ENCODE data around the gene STX8.
A peak's percentile ranks its signal among the peaks of the same experiment; 100 is the strongest.

STX8 gene

DNA sequence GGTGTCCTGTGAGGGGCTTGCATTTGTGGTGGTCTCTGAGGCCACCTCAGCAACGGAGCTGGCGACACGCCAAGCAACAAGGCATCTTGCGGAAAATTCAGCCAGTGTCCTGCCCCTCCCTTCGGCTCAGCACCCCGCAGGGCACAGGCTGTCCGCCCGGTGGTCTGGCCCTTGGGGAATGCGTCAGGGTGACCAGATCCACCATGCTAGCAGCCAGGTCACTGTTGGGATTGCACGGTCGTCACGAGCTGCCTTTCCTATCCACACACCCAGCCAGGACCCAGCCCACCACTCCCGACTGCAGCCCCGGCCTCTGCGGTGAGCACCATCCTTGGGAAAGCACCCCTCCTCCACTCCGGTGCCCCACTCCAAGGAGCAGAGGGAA is 333.1 kb downstream of the STX8 start:
- no peak for DNase-seq

DNA sequence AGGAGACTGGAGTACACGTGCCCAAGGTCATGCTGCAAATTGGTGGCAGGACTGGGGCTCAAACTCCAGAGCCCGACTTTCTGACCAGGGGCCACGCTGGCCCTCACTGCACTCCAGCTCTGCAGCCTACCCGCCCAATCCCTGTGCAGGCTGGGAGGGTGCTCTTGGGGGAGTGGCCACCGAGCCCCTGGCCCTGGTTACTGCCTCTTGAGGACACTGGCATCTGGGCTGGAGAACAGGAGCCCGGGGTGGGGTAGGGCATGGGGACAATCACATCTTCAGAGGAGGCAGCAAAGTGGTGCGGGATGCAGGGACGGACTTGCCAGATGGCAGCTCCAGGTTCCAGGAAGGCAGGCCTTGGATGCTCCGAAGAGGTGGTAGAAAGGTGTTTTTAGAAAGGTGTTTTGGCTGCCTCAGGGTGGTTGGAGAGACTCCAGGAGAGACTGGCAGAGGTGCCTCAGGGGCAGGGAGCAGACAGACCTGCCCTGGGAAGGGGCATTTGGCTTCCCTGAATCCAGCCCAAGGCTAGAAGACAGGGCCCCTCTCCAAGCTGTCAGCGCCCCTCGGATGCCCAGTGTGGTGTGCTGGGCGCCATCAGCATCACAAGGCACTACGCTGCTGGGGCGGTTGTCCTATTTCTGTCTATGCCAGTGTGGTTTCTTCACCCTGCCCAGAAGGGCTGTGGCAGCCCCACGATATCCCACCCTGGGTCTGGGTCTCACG is 333.7 kb downstream of the STX8 start:
- no peak for DNase-seq

DNA sequence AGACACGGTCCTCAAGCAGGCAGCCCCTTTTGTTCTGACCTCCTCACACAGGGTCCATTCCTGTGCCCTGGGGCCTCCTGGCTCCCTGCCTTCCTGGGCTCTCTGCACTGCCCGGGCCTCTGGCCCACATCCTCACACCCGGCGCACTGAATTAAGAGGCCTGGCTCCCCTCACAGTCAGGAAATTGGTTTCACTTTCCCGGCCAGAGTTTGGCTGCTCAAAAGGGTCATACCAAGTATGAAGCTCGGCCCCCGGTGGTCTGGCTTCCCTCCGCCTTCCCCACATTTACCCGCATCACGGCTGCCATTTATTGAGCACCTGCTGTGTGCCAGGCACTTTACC is 334.3 kb downstream of the STX8 start:
- peak in 51 of 58 donors; percentile 28 to 92 (median 70) for DNase-seq

DNA sequence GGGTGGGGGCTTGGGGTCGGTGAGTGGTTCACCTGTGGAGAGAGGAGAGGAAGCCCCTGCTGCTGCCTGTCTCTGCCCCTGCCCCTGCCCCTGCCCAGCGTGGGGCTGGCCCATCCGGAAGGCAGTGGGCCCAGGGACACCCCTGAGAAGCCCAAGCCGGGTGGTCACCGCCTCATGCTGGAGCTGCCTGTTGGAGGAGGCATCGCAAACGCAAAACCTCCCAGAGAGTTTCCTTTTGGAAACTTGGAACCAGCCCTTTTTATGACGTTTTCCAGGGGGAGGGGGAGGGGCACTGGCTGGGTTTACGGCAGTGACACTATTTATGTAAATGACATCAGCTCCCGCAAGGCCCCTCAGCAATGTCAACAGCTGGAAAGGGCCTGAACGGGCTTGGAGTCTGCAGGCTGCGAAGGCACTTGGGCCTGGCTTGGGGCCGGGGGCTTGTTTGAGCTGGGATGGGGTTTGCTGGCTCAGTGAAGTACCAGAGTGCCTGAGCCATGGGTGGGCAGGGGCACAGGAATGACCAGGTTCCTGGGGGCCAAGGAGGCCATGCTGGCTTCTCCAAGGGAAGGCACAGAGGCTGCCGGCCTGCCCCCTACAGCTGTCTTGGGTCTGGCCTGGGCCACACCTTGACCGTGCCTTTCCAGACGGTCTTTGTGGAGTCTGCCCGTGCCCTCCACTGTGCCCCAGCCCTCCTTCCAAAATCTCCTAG is 334.8 kb downstream of the STX8 start:
- DNase-seq, result peak in 45 of 58 donors; percentile 17 to 83 (median 58)

DNA sequence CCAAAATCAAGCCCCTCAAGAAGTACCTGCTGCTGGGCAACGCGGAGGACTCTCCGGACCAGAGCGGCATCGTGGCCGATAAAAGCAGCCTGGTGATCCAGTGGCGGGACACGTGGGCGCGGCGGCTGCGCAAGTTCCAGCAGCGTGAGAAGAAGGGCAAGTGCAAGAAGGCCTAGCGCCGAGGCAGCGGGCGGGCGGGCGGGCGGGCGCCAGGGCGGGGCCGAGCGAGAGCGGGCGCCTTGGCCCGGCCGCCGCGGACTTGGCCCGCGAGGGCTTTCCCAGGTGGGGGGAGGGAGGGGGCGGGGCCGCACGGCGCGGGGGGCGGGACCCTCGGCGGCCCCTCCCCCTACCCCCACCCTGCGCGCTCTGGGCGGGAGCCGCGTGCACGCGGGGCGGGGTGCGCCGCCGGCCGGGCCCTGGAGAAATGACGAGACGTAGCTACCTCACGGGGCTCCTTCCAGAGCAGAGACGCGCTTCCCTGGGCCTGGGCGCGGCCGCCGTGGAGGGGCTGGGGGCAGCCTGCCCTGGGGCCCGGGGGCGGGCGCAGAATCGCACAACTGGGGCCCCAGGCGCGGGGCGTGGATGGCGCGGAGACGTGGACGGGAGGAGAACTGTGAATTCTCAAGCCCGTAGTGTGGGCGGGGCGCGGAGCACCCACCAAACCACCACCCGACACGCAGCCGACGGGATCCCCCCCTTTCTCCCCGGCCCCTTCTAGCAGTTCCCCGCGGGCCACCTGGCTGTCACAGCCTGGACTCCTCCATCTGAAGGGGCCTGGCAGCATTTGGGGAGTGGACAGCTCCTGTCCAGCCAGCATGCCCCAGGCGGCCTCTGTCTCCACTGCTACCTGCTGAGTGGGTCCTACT is 335.6 kb downstream of the STX8 start:
- peak in 51 of 58 donors; percentile 19 to 87 (median 63) for DNase-seq

DNA sequence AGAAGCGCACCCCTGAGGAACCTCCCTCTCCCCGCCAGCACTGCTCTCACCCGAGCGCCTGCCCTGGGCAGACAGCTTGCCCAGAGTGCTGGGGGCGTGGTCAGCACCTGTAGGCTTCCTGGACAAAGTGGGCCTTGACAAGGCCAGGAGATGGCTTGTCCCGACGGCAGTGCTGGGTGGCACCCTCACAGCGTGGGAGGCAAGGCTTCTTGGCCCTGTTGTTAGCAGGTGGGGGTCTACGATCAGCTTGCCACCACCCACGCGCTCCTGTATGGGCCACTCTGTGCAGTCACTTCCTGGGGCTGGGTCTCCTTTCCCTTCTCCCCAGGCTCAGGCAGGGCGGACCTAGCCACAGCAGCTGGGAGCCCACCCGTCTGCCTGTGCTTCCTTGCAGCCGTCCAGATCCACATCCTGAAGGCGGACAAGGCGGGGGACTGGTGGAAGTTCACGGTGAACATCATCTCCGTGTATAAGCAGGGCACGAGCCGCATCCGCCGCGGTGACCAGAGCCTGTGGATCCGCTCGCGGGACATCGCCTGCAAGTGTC is 336.3 kb downstream of the STX8 start:
- DNase-seq, result peak in 1 of 58 donors; percentile 55

DNA sequence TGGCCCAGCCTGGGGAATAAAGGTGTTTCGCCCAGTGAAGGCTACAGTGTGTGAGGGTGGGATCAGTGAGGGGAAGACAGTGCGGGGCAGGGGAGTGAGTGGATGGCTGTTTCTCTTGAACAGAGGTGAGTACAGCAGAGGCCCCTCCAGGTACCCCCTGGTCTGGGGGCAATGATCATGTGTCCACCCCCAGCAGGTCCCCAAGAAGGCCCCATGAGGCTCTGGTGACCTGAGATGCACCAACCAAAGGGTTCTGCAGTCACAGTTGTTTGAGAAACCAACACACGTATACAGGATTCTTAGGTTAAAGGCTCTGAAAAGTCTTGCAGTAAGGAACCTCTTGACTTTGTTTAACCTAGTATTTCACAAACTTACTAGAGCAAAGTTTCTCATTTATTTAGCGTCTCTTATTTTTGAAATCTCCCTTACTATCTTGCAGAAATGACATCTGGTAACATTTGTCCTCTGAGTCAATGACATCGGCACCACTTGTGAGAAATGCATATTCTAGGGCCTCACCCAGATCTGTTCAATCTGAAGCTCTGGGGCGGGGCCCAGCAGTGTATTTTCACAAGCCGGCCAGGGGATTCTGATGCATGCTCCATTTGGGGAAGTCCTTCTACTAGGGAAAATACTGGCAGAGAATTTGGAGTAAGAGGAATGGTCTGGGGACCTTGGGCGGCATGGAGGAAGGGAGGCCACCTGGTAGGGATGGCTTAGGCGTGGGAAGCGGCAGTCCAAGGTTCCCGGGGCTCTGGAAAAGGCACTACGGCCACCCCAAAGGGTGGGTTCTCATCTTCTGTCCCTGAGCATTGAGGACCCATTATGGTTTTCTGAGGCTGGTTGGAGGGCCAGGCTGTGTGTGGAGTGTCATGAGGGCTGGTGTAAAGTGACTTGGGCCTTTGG is 337.0 kb downstream of the STX8 start:
- no peak for DNase-seq

DNA sequence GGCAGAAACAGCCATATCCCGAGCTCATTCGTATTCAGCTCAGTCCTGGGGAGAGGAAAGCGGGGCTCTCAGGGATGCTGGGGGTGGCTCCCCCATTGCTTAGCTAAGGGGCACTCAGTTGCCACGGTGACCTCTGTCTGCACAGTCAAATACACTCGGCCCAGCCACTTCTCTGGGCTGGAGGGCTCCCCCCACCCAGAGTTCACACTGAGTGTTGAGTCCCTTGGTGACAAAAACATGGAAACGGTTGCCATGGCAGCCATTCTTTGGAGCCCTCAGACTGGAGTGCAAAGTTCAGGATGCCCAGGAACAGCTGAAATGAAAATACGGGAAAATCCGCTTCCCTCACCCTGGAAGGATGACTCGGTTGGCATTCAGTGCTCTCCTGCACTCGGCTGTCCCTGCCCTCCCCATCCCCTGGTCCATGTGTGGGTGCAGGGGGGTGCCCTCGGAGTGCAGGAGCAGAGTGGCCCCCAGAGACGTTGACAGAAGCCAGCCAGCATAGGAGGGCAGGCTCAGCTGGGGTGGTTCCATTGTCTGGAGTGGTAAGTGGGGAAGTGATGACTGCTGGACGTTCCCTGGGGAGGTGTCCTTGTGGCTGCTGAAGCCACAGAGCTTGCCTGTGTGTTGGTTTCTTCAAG is 337.8 kb downstream of the STX8 start:
- peak in 7 of 58 donors; percentile 14 to 56 (median 38) for DNase-seq

DNA sequence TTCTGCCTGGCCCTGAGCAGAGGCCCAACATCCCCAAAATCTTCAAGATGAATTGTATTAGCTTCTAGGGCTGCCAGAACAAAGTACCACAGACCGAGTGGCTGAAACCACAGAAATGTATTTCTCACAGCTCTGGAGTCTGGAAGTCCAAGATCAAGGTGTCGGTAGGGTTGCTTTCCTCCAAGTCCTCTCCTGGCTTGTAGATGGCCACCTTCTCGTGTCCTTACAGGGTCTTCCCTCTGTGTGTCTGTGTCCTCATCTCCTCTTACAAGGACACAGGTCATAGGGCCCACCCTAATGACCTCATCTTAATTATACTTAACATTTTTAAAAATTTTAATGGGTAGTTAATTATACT is 338.6 kb downstream of the STX8 start:
- DNase-seq, result no peak

DNA sequence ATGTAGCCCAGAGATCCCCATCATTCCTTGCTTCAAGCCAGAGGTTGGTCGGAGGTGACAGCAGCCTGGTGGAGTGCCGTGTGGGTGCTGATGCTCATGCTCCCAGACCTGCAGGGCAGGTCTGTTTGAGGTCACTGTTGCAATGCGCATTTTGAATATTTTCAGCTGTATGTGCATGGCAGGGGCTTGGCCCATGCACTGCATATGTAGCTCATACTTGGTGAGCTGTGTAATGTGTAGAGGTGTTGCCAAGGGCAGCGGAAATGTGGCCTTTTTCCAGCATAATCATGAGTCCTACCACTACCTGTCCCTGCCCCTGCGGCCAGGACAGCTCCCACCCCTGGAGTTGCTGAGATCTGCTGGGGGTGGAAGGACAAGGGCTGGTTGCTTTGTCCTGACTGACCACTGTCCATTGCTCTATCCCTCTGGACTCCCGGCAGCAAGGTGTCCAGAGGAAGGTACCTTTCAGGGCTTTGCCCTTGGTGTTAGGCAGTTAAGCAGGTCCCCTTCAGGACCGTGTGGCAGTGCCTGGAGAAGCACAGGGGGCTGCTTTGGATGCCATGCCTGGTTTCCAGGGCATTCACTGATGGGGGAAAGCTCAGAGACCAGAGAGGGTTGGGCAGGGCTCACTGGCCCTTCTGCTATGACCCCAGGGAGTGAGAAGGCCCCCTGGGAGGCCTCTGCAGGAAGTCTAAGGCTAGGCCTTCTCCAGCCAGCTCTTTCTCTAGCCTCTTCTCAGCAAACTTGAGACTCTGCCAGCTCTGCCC is 339.2 kb downstream of the STX8 start:
- no peak for DNase-seq

DNA sequence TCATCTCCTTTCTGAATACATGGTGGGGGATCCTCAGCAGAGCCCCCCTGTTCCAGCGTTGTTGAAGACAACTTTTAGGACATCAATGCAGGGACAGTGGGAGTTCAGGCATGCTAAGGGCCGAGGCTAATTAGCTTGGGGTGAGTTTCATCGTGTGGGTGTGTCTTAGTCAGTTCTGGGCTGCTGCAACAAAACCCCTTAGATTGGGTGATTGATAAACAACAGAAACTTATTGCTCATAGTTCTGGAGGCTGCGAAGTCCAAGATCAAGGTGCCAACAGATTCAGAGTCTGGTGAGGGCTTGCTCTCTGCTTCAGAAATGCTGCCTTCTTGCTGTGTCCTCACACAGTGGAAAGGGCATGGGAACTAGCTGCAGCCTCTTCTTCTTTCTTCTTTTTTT is 340.3 kb downstream of the STX8 start:
- DNase-seq, result no peak

DNA sequence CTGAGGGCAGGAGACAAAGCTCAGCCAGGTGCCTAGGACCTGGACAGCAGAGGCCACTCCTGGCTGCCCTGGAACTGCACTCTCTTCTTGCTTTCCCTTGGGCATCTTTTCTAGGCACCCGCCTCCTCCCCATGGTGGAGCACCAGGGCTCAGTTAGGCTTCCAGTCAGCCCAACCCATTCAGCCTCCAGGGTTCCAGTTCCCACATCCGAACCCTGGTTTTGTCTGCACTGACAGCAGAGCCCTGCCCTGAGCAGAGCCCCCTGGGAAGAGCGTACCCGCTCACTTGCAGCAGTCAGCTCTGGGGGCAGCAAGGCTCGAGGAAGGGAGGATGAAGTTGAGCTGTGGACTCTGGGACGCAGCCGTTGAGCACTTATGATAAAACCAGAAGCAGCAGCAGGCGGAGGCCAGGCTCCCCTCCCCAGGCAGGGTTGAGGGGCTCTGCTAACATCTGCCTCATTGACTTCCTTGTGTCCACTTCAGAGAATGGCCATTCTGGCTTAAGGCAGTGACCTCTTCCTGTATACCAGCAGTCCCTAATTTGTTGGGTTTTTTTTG is 341.2 kb downstream of the STX8 start:
- DNase-seq, result no peak

DNA sequence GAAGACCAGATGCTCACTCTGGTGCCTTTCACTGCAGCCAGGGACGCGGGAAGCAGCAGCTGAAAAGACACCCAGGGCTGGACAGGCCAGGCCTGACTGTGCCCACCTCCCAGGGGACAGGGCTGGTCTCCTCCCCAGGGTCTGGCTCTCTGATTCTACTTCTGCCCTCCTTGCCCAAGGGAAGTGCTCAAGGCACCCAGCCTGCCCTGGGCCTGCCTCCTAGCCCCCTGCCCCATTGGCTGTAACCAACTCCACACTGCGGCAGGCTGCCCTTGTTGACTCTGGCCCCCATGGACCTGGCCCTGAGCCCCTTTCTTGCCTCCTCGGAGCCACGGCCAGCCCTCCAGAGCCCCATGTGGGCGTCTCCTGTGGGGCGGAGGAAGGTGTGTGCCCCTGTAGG is 341.9 kb downstream of the STX8 start:
- DNase-seq, result no peak

DNA sequence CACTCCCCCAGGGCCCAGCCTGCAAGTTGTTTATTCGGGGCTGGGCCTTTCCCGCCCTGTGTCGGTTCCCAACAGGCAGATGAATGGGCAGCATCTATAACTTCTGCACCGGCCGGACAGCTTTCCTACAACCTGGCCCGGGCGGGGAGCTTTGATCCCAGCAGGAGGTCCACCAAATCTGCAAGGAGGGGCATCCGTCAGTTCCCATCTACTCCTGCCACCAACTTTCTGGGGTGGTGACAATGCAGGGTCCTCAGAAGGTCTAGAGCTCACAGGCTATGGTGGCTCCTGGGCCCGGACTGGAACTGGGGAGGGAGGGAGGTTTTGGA is 342.4 kb downstream of the STX8 start:
- no peak for DNase-seq

DNA sequence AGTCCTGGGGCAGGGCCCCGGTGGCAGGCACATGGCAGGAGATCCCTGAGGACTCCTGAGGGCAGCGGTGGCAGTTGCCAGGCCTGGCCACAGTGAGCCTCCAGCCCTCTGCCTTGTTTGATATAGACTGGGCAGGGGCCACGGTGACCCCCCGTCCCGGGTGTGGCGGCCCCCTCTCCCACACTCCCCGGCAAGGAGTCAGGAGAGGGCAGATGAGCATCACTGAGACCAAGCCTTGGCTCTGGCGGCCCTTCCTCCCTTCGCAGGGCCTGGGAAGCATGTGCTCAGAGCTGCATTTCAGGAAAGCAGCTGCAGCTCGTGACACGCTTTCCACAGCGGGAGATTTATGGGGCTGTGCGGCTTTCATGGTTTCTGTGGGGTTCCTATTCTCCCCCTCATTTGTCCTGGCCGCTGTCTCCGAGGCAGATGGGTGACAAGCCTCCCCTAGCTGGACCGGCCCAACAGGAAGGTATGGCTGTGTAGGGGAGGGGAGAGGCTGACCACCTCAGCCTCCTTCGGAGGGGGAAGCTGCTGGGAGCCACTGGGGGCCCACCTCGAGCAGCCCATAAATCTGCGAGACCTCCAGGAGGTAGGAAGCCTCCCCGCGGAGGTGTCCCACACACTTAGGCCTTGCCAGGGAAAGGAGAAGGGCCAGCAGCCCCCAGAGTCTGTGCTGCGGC is 342.9 kb downstream of the STX8 start:
- no peak for DNase-seq

DNA sequence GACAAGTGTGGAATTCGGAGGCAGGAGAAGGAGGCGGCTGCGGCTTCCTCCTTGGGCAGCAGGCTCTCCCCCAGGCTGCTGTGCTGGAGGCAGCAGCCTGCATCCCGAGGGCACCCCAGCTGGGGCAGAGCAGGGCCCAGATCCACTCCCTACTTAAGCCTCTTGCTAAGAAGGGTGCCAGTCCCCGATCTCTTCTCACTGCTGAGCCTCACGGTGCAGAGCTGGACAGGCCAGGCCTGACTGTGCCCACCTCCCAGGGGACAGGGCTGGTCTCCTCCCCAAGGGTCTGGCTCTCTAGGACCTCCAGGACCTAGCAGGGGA is 343.5 kb downstream of the STX8 start:
- DNase-seq, result no peak

DNA sequence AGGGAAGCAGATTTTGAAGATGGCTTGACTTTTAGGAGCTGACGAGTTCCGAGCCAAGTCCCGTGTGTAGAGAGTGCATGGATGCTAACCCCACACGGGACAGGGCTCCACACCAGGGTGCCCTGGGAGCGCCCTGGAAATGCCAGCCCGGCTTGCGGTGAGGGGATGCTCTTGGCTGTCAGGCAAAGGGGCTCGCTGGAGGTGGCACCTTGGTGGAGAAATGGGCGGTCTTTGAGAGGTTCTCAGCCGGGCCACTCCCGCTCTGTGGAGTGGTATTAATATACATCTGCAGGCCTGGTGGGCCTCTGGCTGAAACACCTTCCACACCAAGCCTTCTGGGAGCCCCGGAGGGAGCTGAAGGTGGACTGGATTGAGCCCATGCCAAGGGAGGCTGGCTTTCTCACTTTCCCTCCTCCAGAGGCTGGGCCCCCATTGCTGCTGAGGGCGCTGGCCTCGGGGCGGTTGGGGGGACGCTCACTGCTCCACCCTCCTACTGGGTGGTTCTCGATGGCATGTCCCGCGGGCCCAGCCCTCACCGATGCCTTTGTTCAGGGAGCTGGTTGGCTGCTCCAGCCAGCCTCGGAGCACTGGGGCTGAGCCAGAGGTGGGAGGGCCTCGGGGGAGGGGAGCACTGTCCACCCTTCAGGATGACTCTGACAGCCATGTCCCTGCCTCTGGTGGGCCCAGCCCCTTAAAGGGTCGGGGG is 344.0 kb downstream of the STX8 start:
- no peak for DNase-seq

DNA sequence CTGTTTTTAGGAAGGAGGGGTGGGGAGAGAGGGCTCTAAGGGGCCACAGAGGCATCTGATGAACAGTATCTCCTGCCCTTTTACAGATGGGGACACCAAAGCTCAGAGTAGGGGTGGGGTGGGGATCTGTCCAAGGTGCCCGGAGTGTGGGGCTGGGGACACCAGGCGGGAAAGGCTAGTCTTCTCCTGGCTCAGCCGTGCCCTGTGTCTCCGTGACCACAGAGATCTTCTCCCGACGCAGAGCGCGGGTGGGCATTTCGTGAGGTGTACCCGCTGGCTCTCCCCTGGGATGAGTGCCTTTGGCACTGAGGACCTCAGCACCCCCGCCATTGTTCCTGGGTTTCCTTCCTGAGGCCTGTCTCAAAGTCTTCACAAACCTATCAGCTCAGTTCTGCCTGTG is 344.8 kb downstream of the STX8 start:
- DNase-seq, result no peak
